GM18951 (cell line): ENCODE measurements around the gene UBFD1.
"Not testable (repeated sequence)": the region's sequence is repeated elsewhere in the genome, so short reads cannot be mapped to it uniquely, and the experiment has no call there.

Source experiments
- POLR2A ChIP-seq: IDR thresholded peaks from 4 replicates; pipeline ENCODE4 v1.6.1; 2011; ENCODE audit warnings: mild to moderate bottlenecking; ENCODE audit not compliant: insufficient read length, insufficient read depth; ENCODE audit errors: extremely low read depth
- in situ Hi-C: fragments of 300-500 bp; cut with MboI; formaldehyde crosslinking; loops from one replicate; pipeline ENCODE4 v1.12.0; 2022; ENCODE audit warnings: low sequenced_read_pairs, mixed read lengths, inconsistent platforms; ENCODE audit not compliant: unreplicated experiment

Gene UBFD1

GRCh38 chr16:23556881-23557778 is at the start of gene UBFD1, which contains the start of gene EARS2:
Gene UBFD1, plus strand, starts transcription at chr16:23557727. Its CDS starts 16 bp downstream, at chr16:23557743.
Gene EARS2, minus strand, starts transcription at chr16:23557350. Its CDS starts 7 bp downstream, at chr16:23557343.
- peak; percentile 69 for TF ChIP-seq POLR2A
- in situ Hi-C loops, result no loop called here

GRCh38 chr16:23508589-23509440 is 48.7 kb upstream of the UBFD1 start:
- in situ Hi-C loops, result no loop called here
- TF ChIP-seq POLR2A, result no peak

DNA sequence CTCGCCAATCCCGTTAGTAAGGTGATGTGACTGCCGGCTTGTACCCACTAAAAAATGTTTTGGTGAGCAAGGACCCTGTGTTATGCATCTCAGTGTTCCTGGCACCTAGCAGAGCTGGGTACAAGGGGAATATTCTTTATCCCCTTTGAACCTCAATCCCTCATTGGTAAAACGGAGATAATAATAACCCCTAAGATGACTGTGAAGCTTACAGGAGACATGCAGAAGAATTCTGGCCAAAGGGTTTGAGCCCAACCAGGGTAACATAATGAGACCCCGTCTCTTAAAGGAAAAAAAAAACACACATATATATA is 48.1 kb upstream of the UBFD1 start:
- in situ Hi-C loops, result no loop called here
- TF ChIP-seq POLR2A, result no peak

DNA sequence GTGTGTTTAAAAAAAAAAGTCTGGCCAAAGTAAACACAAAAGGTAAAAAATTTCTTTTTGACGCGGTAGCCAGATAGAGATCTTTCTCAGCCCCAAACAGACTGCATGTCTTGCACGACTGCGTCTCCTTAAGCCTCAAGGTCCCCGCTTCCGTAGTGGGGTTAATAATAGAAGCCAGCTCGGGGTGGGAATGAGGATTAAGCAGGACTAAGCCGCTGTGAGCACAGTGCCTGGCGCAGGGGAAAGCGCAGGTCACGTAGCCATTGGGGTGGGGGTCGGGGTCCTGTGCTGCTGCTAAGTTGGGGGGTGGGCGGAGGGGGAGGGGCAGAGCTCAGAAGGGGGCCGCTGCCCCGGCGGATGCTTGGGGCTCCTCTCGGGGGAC is 47.8 kb upstream of the UBFD1 start:
- in situ Hi-C loops, result no loop called here
- TF ChIP-seq POLR2A, result no peak

DNA sequence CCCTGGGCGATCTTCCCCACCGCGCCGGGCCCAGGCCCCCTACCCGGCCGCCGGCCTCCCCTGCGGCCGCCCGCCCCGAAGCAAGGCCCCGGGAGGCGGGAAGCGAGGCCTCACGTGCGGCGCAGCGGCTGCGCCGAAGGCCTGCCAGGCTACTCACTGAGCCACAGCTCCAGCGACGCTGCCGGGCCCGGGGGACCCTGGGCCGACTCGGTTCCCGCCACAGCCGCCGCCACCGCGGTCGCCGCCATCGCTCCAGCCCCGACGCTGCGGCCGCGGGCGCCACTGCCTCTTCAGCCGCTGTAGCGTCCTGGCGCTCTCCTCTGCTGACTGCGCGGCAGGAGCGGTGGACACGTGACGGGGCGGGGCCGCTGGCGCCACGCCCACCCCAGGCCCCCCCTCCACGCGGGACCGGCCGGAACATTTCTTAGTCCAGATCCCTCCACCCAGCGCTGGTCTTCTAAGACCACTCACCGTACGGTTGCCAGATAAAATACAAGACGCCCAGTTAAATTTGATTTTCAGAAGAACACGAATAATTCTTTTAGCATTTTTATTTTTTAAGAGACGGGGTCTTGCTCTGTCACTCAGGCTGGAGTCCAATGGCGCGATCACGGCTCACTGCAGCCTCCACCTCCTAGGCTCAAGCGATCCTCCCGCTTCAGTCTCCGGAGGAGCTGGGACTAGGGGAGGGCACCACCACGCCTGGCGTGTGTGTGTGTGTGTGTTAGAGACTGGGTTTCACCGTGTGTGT is 47.2 kb upstream of the UBFD1 start, which contains the start of gene GGA2:
GGA2 (minus strand) TSS at position 331 of the 751 bp plus-strand sequence; CDS start at position 248, 83 bp downstream.
- peak; percentile 92 for TF ChIP-seq POLR2A
- in situ Hi-C loops, result no loop called here

GRCh38 chr16:23510915-23511270 is 46.6 kb upstream of the UBFD1 start:
- in situ Hi-C loops, result not testable (repeated sequence)

DNA sequence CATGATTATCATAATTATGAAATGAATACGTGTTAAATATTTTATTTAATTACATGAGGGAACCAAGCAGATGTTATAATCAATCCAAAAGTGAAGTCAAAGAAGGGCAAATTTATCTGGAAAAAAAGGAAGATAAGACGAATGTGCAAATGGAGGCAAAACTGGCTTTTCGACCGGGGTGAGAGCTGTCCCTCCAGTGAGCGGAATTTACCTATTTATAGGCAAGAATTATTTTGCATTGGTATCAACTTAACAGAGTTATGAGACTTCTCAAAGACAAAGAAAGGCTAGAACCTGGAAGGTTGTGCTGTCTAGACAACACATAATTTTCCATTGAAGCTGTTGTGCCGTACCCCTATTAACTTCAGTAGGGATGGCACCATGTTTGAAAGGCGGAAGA is 45.8 kb upstream of the UBFD1 start:
- in situ Hi-C loops, result no loop called here
- no peak for TF ChIP-seq POLR2A

DNA sequence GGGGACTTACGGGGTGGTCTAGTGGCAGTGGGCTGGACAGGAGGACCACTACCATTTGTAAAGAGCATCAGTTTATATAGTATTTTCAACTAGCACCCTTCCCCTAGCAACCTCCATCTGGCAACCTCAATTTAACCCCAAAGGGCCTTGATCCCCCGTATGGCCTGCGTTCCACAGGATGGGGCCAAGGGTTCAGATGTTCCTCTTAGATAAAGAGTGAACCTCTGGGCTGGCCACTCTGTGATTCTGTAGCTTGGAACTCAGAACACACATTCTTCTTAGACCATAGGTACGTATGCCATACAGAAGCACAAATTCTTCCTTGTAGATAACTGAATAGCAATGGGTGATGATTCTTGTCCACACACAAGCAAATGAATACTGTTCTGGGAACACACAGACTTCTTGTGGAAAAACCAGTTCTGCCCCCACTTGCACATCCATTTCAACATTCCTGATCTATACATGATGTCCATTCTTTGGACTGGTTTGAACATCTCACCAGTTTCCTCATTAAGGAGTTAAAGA is 45.3 kb upstream of the UBFD1 start:
- no peak for TF ChIP-seq POLR2A
- in situ Hi-C loops, result no loop called here

- in situ Hi-C loops, result no loop called here
- TF ChIP-seq POLR2A, result no peak
Measured at GRCh38 chr16:23514381-23515152, 43.0 kb upstream of the UBFD1 start.

GRCh38 chr16:23515881-23516280 is 41.6 kb upstream of the UBFD1 start:
- in situ Hi-C loops, result no loop called here
- TF ChIP-seq POLR2A, result no peak

GRCh38 chr16:23516366-23517137 is 41.0 kb upstream of the UBFD1 start:
- in situ Hi-C loops, result no loop called here
- TF ChIP-seq POLR2A, result no peak
